ENCODE results near the gene ZMIZ2.
A peak's percentile ranks its signal among the peaks of the same experiment; 100 is the strongest.
"Not testable (repeated sequence)": the region's sequence is repeated elsewhere in the genome, so short reads cannot be mapped to it uniquely, and the experiment has no call there.

Gene ZMIZ2

GRCh38 chr7:44772440-44772839 lies 23.8 kb downstream of the ZMIZ2 start:
- no peak for DNase-seq (ENCODE audit: low spot score)

GRCh38 chr7:44772867-44773266 lies 24.2 kb downstream of the ZMIZ2 start:
- no peak for DNase-seq (ENCODE audit: low spot score)

GRCh38 chr7:44774486-44774885 lies 25.8 kb downstream of the ZMIZ2 start:
- not testable (repeated sequence) for DNase-seq (ENCODE audit: low spot score)

GRCh38 chr7:44775383-44776107 lies 26.9 kb downstream of the ZMIZ2 start:
- no peak for DNase-seq (ENCODE audit: low spot score)

GRCh38 chr7:44776211-44776610 lies 27.6 kb downstream of the ZMIZ2 start:
- DNase-seq (ENCODE audit: low spot score), result no peak

GRCh38 chr7:44782460-44782859 lies 33.8 kb downstream of the ZMIZ2 start:
- no peak for DNase-seq (ENCODE audit: low spot score)

- DNase-seq (ENCODE audit: low spot score), result no peak
These were observed 34.8 kb downstream of the ZMIZ2 start for GRCh38 chr7:44783407-44783806.

GRCh38 chr7:44784364-44784763 lies 35.7 kb downstream of the ZMIZ2 start:
- no peak for DNase-seq (ENCODE audit: low spot score)

- DNase-seq (ENCODE audit: low spot score), result not testable (repeated sequence)
These were observed 36.6 kb downstream of the ZMIZ2 start for GRCh38 chr7:44785218-44785617.

- no peak for DNase-seq (ENCODE audit: low spot score)
These were observed 38.4 kb downstream of the ZMIZ2 start for GRCh38 chr7:44787041-44787440.

GRCh38 chr7:44787762-44788161 lies 39.1 kb downstream of the ZMIZ2 start:
- no peak for DNase-seq (ENCODE audit: low spot score)

GRCh38 chr7:44789990-44790389 lies 41.3 kb downstream of the ZMIZ2 start:
- no peak for DNase-seq (ENCODE audit: low spot score)

- no peak for DNase-seq (ENCODE audit: low spot score)
These were observed 42.9 kb downstream of the ZMIZ2 start for GRCh38 chr7:44791278-44792219.

GRCh38 chr7:44793919-44794318 lies 45.3 kb downstream of the ZMIZ2 start:
- no peak for DNase-seq (ENCODE audit: low spot score)

- no peak for DNase-seq (ENCODE audit: low spot score)
These were observed 45.7 kb downstream of the ZMIZ2 start for GRCh38 chr7:44794331-44794730.

GRCh38 chr7:44796034-44796503 lies 47.4 kb downstream of the ZMIZ2 start:
- no peak for DNase-seq (ENCODE audit: low spot score)

- peak; percentile 98 for DNase-seq (ENCODE audit: low spot score)
These were observed 48.1 kb downstream of the ZMIZ2 start, which contains the start of gene PPIA for GRCh38 chr7:44796504-44797328. TSS of gene PPIA (plus strand) at chr7:44796681. CDS start at chr7:44796725, 44 bp downstream.

GRCh38 chr7:44797329-44798258 lies 48.9 kb downstream of the ZMIZ2 start:
- peak; percentile 84 for DNase-seq (ENCODE audit: low spot score)

- no peak for DNase-seq (ENCODE audit: low spot score)
These were observed 50.1 kb downstream of the ZMIZ2 start for GRCh38 chr7:44798649-44799305.

- DNase-seq (ENCODE audit: low spot score), result no peak
These were observed 51.3 kb downstream of the ZMIZ2 start for GRCh38 chr7:44799939-44800338.
